GM12872 (cell line): ENCODE data around the gene CHMP1A.

ENCODE experiments used
- CTCF ChIP-seq: IDR thresholded peaks from 3 replicates; pipeline ENCODE4 v1.5.1; 2011; ENCODE audit warnings: low read depth, mild to moderate bottlenecking, low read length, moderate library complexity; ENCODE audit not compliant: insufficient read depth

Gene CHMP1A

GRCh38 chr16:89643769-89644300 lies 13.7 kb downstream of the CHMP1A start:
- no peak for TF ChIP-seq CTCF

GRCh38 chr16:89642574-89642973 lies 14.9 kb downstream of the CHMP1A start:
- no peak for TF ChIP-seq CTCF

GRCh38 chr16:89641458-89642119 lies 15.9 kb downstream of the CHMP1A start:
- no peak for TF ChIP-seq CTCF

- no peak for TF ChIP-seq CTCF
These were observed 18.1 kb downstream of the CHMP1A start for GRCh38 chr16:89639385-89639784.

GRCh38 chr16:89638455-89638854 lies 19.1 kb downstream of the CHMP1A start:
- TF ChIP-seq CTCF = no peak

GRCh38 chr16:89637379-89637778 lies 20.1 kb downstream of the CHMP1A start:
- TF ChIP-seq CTCF = no peak

GRCh38 chr16:89636663-89637062 lies 20.8 kb downstream of the CHMP1A start:
- TF ChIP-seq CTCF = no peak
